ENCODE results near the gene MRPS6. TPM values are rescaled to one million over a fixed set of nuclear protein-coding genes. Genes with fewer than 3 reads are reported as not detected.

MRPS6 gene
- total RNA-seq, 1 experiment from 2014 or later: 32.8 TPM

GRCh38 chr21:34181431-34182039 is 108.2 kb downstream of the MRPS6 start:
- ChIA-PET POLR2A (ENCODE audit: unreplicated experiment) (no interaction called here), CTCF (no interaction called here)
- DNase-seq: no peak
- ATAC-seq: no peak
- H3K27me3 ChIP-seq (ENCODE audit: low read length): no peaks in the 10 kb centered on the region
- H4K20me1 ChIP-seq (ENCODE audit: low read length): no peaks in the 10 kb centered on the region
- no peak overlapping the region for H3K4me2 ChIP-seq (ENCODE audit: low read length)
- H3K9me3 ChIP-seq (ENCODE audit: low read length): no peaks in the 10 kb centered on the region
- H3K79me2 ChIP-seq (ENCODE audit: low read length): no peaks in the 10 kb centered on the region
- H3F3A ChIP-seq (ENCODE audit: low read length, unreplicated experiment): no peaks in the 10 kb centered on the region
- no TSS peak for BruUV-seq (replicated peaks)
- no peak overlapping the region for H3K4me3 ChIP-seq (ENCODE audit: low read length)
- H3K27ac ChIP-seq (ENCODE audit: low read length): no peak overlapping the region
- no peak overlapping the region for H2AFZ ChIP-seq (ENCODE audit: low read length)
- no peak overlapping the region for H3K9ac ChIP-seq (ENCODE audit: low read length)
- intact Hi-C loops (cut with micrococcal nuclease): no loop called here
- TF ChIP-seq EZH2 (IDR thresholded peaks at IDR 0.05; ENCODE audit: low read length, unreplicated experiment) (no peak), EZH2phosphoT487 (IDR thresholded peaks at IDR 0.05; ENCODE audit: borderline replicate concordance, low read length) (no peak), CTCF (conservative IDR thresholded peaks at IDR 0.05; ENCODE audit: low read depth, low read length) (no peak)
- H3K36me3 ChIP-seq (ENCODE audit: low read depth, low read length): no peaks in the 10 kb centered on the region
- no peaks in the 10 kb centered on the region for H3K9me2 ChIP-seq (replicated peaks; ENCODE audit: low read length)
- H3K4me1 ChIP-seq (ENCODE audit: insufficient read depth, low read length): no peaks in the 10 kb centered on the region

- BruUV-seq (replicated peaks): no TSS peak
- intact Hi-C loops (cut with micrococcal nuclease): no loop called here
- no peaks in the 10 kb centered on the region for H3K9me3 ChIP-seq (ENCODE audit: low read length)
Measured at GRCh38 chr21:34182436-34182835, 109.1 kb downstream of the MRPS6 start.

GRCh38 chr21:34183331-34183928 is 110.1 kb downstream of the MRPS6 start:
- Histone ChIP-seq H2AFZ (ENCODE audit: low read length) (no peak overlapping the region), H3K4me2 (ENCODE audit: low read length) (no peak overlapping the region), H3K4me1 (ENCODE audit: insufficient read depth, low read length) (no peaks in the 10 kb centered on the region), H3K27me3 (ENCODE audit: low read length) (no peaks in the 10 kb centered on the region), H3K27ac (ENCODE audit: low read length) (no peak overlapping the region), H3K9me2 (replicated peaks; ENCODE audit: low read length) (no peaks in the 10 kb centered on the region), H4K20me1 (ENCODE audit: low read length) (no peaks in the 10 kb centered on the region), H3F3A (ENCODE audit: low read length, unreplicated experiment) (no peaks in the 10 kb centered on the region), H3K4me3 (ENCODE audit: low read length) (no peak overlapping the region), H3K36me3 (ENCODE audit: low read depth, low read length) (no peaks in the 10 kb centered on the region), H3K79me2 (ENCODE audit: low read length) (no peaks in the 10 kb centered on the region), H3K9me3 (ENCODE audit: low read length) (no peaks in the 10 kb centered on the region), H3K9ac (ENCODE audit: low read length) (no peak overlapping the region)
- intact Hi-C loops (cut with micrococcal nuclease): no loop called here
- DNase-seq (no peak), ATAC-seq (no peak)
- ChIA-PET POLR2A (ENCODE audit: unreplicated experiment) (no interaction called here), CTCF (no interaction called here)
- BruUV-seq (replicated peaks): no TSS peak
- no peak for TF ChIP-seq CTCF (conservative IDR thresholded peaks at IDR 0.05; ENCODE audit: low read depth, low read length)
- TF ChIP-seq EZH2phosphoT487 (IDR thresholded peaks at IDR 0.05; ENCODE audit: borderline replicate concordance, low read length): no peak
- no peak for TF ChIP-seq EZH2 (IDR thresholded peaks at IDR 0.05; ENCODE audit: low read length, unreplicated experiment)

More at GRCh38 chr21:34182436-34182835, 109.1 kb downstream of the MRPS6 start:
- Histone ChIP-seq H3K4me3 (ENCODE audit: low read length) (no peak overlapping the region), H3K79me2 (ENCODE audit: low read length) (no peaks in the 10 kb centered on the region), H3K9me2 (replicated peaks; ENCODE audit: low read length) (no peaks in the 10 kb centered on the region), H3K27ac (ENCODE audit: low read length) (no peak overlapping the region), H3K4me2 (ENCODE audit: low read length) (no peak overlapping the region), H3K36me3 (ENCODE audit: low read depth, low read length) (no peaks in the 10 kb centered on the region), H2AFZ (ENCODE audit: low read length) (no peak overlapping the region), H3K4me1 (ENCODE audit: insufficient read depth, low read length) (no peaks in the 10 kb centered on the region), H3K9ac (ENCODE audit: low read length) (no peak overlapping the region), H4K20me1 (ENCODE audit: low read length) (no peaks in the 10 kb centered on the region), H3K27me3 (ENCODE audit: low read length) (no peaks in the 10 kb centered on the region), H3F3A (ENCODE audit: low read length, unreplicated experiment) (no peaks in the 10 kb centered on the region)
- DNase-seq (no peak), ATAC-seq (no peak)
- ChIA-PET CTCF (no interaction called here), POLR2A (ENCODE audit: unreplicated experiment) (no interaction called here)
- no peak for TF ChIP-seq EZH2 (IDR thresholded peaks at IDR 0.05; ENCODE audit: low read length, unreplicated experiment)
- TF ChIP-seq EZH2phosphoT487 (IDR thresholded peaks at IDR 0.05; ENCODE audit: borderline replicate concordance, low read length): no peak

Data from PC-3 (cell line).